PC-9 (cell line): ENCODE results near the gene IL1A. TPM values are rescaled to one million over a fixed set of nuclear protein-coding genes. Genes with fewer than 3 reads are reported as not detected.

Experiments used
- BruUV-seq: library from RNA; stranded (reverse); fragments of 400-500 nt; replicated peaks from 2 replicates; lab custom pipeline; 2021; lab: Mats Ljungman, UMichigan
- CTCF ChIA-PET: fragments of 300-600 bp; sonication (Branson Sonifier 250); formaldehyde crosslinking; loops from one replicate; lab custom pipeline; 2022; ENCODE audit warnings: antibody characterized with exemption; lab: Charles Lee
- POLR2A ChIA-PET: fragments of 300-600 bp; sonication (Branson Sonifier 250); formaldehyde crosslinking; loops from one replicate; lab custom pipeline; 2022; ENCODE audit warnings: antibody characterized with exemption; ENCODE audit not compliant: unreplicated experiment; lab: Charles Lee
- DNase-seq, 2 experiments: peaks; one replicate each; pipeline versions ENCODE4 v3.0.0 to v3.0.0-alpha.2; 2015 to 2022; ENCODE audit warnings: mixed read lengths in 1 of 2
- H2AFZ ChIP-seq: fragments of 200-600 bp; sonication (generic); 2 replicates; pipeline ENCODE4 v1.8.1; 2017; ENCODE audit warnings: antibody characterized with exemption
- H3F3A ChIP-seq: fragments of 200-600 bp; sonication (generic); 2 replicates; pipeline ENCODE4 v1.8.1; 2017; ENCODE audit warnings: antibody characterized with exemption, mild to moderate bottlenecking, low read depth; ENCODE audit not compliant: insufficient read depth
- H3K27ac ChIP-seq: fragments of 200-600 bp; sonication (generic); 2 replicates; pipeline ENCODE4 v1.6.1; 2016; ENCODE audit warnings: mixed run types
- H3K27me3 ChIP-seq: fragments of 200-600 bp; sonication (generic); 2 replicates; pipeline ENCODE4 v1.6.1; 2016; ENCODE audit warnings: low read depth, mixed run types; ENCODE audit not compliant: insufficient read depth
- H3K36me3 ChIP-seq: fragments of 200-600 bp; sonication (generic); 2 replicates; pipeline ENCODE4 v1.6.1; 2016; ENCODE audit warnings: low read depth, mixed run types
- H3K4me1 ChIP-seq: fragments of 200-600 bp; sonication (generic); replicated peaks from 2 replicates; pipeline ENCODE4 v1.6.1; 2016; ENCODE audit warnings: mixed run types; ENCODE audit not compliant: insufficient read depth
- H3K4me2 ChIP-seq: fragments of 200-600 bp; sonication (generic); 2 replicates; pipeline ENCODE4 v1.6.1; 2017; ENCODE audit warnings: mixed run types
- H3K4me3 ChIP-seq: fragments of 200-600 bp; sonication (generic); 2 replicates; pipeline ENCODE4 v1.6.1; 2016; ENCODE audit warnings: mixed run types
- H3K79me2 ChIP-seq: fragments of 200-600 bp; sonication (generic); 2 replicates; pipeline ENCODE4 v1.6.1; 2017; ENCODE audit warnings: low read depth, mixed run types
- H3K9me2 ChIP-seq: fragments of 200-600 bp; sonication (generic); 2 replicates; pipeline ENCODE4 v1.8.1; 2017; ENCODE audit warnings: mild to moderate bottlenecking; ENCODE audit not compliant: insufficient read depth
- H3K9me3 ChIP-seq: fragments of 200-600 bp; sonication (generic); 2 replicates; pipeline ENCODE4 v1.8.1; 2016; ENCODE audit warnings: low read depth; ENCODE audit not compliant: insufficient read depth
- H4K20me1 ChIP-seq: fragments of 200-600 bp; sonication (generic); 2 replicates; pipeline ENCODE4 v1.8.1; 2017; ENCODE audit not compliant: insufficient read depth
- EZH2 ChIP-seq: fragments of 200-600 bp; sonication (generic); IDR thresholded peaks from 2 replicates; pipeline ENCODE4 v1.8.0; 2017; ENCODE audit warnings: antibody characterized with exemption, low read depth
- intact Hi-C: fragments of 100-400 bp; cut with micrococcal nuclease; formaldehyde crosslinking; loops from one replicate; pipeline ENCODE4 v1.10.0; 2022; ENCODE audit not compliant: unreplicated experiment
- total RNA-seq: library from RNA; stranded (reverse); gene quantifications from 2 replicates; pipeline ENCODE4 v1.2.3, GENCODE V29; 2021
- TF ChIP-seq, protein P1 (sequence below): fragments of 200-600 bp; sonication (generic); conservative IDR thresholded peaks from 2 replicates; pipeline ENCODE4 v1.6.1; 2017; ENCODE audit warnings: mixed run types, antibody characterized with exemption, mild to moderate bottlenecking, moderate library complexity

IL1A gene
- total RNA-seq, 1 experiment from 2014 or later, result 0.55 TPM

DNA sequence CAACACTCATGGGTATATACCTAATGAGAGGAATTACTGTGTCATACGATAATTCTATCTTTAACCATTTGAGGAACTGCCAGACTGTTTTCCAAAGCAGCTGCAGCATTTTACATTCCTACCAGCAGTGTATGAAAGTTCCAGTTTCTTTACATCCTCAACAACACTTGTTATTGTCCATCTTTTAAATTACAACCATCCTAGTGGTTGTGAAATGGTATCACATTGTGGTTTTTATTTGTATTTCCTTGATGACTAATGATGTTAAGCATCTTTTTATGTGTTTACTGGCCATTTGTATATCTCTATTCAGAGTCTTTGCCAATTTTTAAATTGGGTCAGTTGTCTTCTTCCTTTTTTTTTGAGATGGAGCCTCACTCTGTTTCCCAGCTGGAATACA lies 15.9 kb downstream of the IL1A start:
- TF ChIP-seq, protein P1, sequence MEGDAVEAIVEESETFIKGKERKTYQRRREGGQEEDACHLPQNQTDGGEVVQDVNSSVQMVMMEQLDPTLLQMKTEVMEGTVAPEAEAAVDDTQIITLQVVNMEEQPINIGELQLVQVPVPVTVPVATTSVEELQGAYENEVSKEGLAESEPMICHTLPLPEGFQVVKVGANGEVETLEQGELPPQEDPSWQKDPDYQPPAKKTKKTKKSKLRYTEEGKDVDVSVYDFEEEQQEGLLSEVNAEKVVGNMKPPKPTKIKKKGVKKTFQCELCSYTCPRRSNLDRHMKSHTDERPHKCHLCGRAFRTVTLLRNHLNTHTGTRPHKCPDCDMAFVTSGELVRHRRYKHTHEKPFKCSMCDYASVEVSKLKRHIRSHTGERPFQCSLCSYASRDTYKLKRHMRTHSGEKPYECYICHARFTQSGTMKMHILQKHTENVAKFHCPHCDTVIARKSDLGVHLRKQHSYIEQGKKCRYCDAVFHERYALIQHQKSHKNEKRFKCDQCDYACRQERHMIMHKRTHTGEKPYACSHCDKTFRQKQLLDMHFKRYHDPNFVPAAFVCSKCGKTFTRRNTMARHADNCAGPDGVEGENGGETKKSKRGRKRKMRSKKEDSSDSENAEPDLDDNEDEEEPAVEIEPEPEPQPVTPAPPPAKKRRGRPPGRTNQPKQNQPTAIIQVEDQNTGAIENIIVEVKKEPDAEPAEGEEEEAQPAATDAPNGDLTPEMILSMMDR, result peak; percentile 44; the same call in 1 of the 2 replicates
- TF ChIP-seq EZH2, result no peak
- Histone ChIP-seq H3K79me2 (peaks cover 9% of the 10 kb centered on the region), H3K4me2 (no peak overlapping the region), H3K27ac (peak overlapping the region; percentile 9; the same call in 1 of the 2 replicates), H3K9me2 (no peaks in the 10 kb centered on the region), H3K4me3 (no peak overlapping the region), H3F3A (peaks cover 14% of the 10 kb centered on the region; the same call in 1 of the 2 replicates), H4K20me1 (no peaks in the 10 kb centered on the region), H3K36me3 (no peaks in the 10 kb centered on the region), H3K9me3 (no peaks in the 10 kb centered on the region), H2AFZ (no peak overlapping the region), H3K4me1 (peaks cover 19% of the 10 kb centered on the region), H3K27me3 (no peaks in the 10 kb centered on the region)
- intact Hi-C loops, result no loop called here
- peak in 1 of 2 experiments; percentile 78 for DNase-seq
- no TSS peak for BruUV-seq
- ChIA-PET CTCF (no interaction called here), POLR2A (no interaction called here)

DNA sequence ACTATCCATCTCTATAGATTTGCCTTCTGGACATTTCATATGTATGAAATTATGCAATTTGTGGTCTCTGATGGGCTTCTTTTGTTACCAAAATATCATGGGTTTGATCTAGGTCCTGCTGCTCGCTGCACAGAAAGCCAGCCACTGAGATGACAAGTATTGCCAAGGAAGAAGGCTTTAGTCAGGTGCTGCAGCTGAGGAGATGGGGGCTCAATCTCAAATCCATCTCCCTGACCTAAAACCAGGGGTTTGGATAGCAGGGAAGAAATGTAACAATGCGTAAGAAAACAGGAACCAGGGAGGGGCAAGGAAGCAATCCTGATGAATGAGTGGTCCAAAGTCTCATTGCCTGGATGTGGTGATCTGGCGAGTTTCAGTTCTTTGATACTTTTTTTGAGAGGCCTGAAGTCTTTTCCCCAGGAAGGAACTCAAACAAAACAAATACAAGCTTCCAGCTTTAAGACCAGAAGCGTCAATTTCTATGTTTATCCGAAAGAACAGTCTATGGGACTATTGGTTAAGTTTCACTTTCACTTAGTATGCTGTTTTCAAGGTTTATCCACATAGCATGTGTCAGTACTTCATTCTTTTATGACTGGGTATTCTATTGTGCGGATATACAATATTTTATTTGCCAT lies 16.5 kb downstream of the IL1A start:
- Histone ChIP-seq H3K4me1 (peaks cover 25% of the 10 kb centered on the region), H4K20me1 (no peaks in the 10 kb centered on the region), H3K4me3 (no peak overlapping the region), H3K79me2 (peaks cover 15% of the 10 kb centered on the region), H3K27ac (peak overlapping the region; percentile 9; the same call in 1 of the 2 replicates), H3K36me3 (no peaks in the 10 kb centered on the region), H3K4me2 (no peak overlapping the region), H2AFZ (no peak overlapping the region), H3K9me2 (no peaks in the 10 kb centered on the region), H3F3A (peaks cover 14% of the 10 kb centered on the region; the same call in 1 of the 2 replicates), H3K27me3 (no peaks in the 10 kb centered on the region), H3K9me3 (no peaks in the 10 kb centered on the region)
- BruUV-seq, result no TSS peak
- intact Hi-C loops, result no loop called here
- CTCF ChIA-PET, result no interaction called here
- no peak for TF ChIP-seq EZH2
- TF ChIP-seq, protein P1, result no peak
- no peak for DNase-seq
- POLR2A ChIA-PET, result no interaction called here

DNA sequence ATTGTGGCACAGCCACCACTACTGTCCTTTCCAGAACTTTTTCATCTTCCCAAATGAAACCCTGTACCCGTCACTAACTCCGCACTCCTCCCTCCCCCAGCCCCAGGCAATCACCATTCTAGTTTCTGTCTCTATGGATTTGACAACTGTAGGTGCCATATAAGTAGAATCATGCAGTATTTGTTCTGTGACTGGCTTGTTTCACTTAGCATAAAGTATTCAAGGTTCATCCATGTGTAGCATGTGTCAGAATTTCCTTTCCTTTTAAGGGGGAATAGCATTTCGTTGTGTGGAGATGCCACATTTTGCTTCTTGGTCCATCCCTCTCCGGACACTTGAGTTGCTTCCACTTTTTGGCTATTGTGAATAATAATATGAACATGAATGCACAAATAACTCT lies 19.0 kb downstream of the IL1A start:
- TF ChIP-seq EZH2, result no peak
- TF ChIP-seq, protein P1, result no peak
- DNase-seq, result no peak
- Histone ChIP-seq H3K79me2 (peaks cover 33% of the 10 kb centered on the region), H3K9me2 (no peaks in the 10 kb centered on the region), H3K4me2 (peak overlapping the region; percentile 71), H3K27me3 (no peaks in the 10 kb centered on the region), H3K36me3 (peaks cover 13% of the 10 kb centered on the region), H3K4me3 (peak overlapping the region; percentile 77), H3K27ac (no peak overlapping the region), H3K9me3 (no peaks in the 10 kb centered on the region), H2AFZ (peak overlapping the region; percentile 76), H3F3A (peaks cover 14% of the 10 kb centered on the region; the same call in 1 of the 2 replicates), H3K4me1 (peaks cover 29% of the 10 kb centered on the region), H4K20me1 (no peaks in the 10 kb centered on the region)
- intact Hi-C loops, result loop anchor here (2.0 kb wide), 2 partner anchors 70 to 126 kb away; no protein-coding TSS in a partner anchor
- POLR2A ChIA-PET, result no interaction called here
- BruUV-seq, result no TSS peak
- CTCF ChIA-PET, result no interaction called here
